Measurements from ENCODE around the gene BEND7. TPM values are rescaled to one million over a fixed set of nuclear protein-coding genes. Genes with fewer than 3 reads are reported as not detected.

BEND7 gene
- total and polyA plus RNA-seq, 2 of the 4 experiments (the other 2 are of a cell fraction) = 2.3 to 3.5 TPM

DNA sequence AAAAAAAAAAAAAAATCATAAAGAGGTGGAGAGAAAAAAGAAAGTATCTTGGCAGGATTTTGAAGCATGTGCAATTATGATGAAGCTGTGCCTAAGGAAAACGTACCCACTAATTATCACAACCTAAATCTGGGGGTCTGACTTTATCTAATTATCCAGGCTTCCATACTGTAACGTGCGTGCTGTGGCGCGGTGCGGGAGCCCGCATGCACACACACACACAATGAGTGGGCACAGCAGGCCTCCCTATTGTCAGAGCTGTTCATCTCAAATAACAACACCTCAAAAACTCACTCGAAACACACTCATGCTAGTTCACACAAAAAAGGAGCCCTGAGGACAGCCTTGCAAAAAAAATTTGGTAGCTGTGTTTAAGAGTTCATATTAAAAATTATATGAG, 31.9 kb downstream of the BEND7 start:
- no peak overlapping the region for H3K56ac ChIP-seq (ENCODE audit: extremely low read depth, insufficient read depth, low read length)
- H2AFZ ChIP-seq (replicated peaks; ENCODE audit: low read length, poor library complexity) = no peak overlapping the region
- 0 out of 2 replicates have a peak, but pooled peaks cover 1% of the 10 kb centered on the region for H3K36me3 ChIP-seq (ENCODE audit: control insufficient read depth, insufficient read depth, low read length)
- H4K20me1 ChIP-seq (ENCODE audit: insufficient read depth, low read length) = no peaks in the 10 kb centered on the region; the same call in 1 of the 2 replicates
- no peak overlapping the region for H4K5ac ChIP-seq (ENCODE audit: low read depth, low read length)
- H2AK9ac ChIP-seq (replicated peaks; ENCODE audit: low read depth, low read length, poor library complexity) = no peak overlapping the region
- no peak overlapping the region for H3K4ac ChIP-seq (ENCODE audit: low read depth, low read length)
- DNase-seq (no peak), ATAC-seq (ENCODE audit: low read depth) (no peak)
- ChIA-PET CTCF (no interaction called here), POLR2A (ENCODE audit: unreplicated experiment) (no interaction called here)
- peaks cover 5% of the 10 kb centered on the region; the same call in 1 of the 2 replicates for H3K9me1 ChIP-seq (ENCODE audit: insufficient read depth, low read length)
- no peak overlapping the region for H2BK5ac ChIP-seq (ENCODE audit: low read depth, low read length, poor library complexity, severe bottlenecking)
- H3K4me2 ChIP-seq (ENCODE audit: low read depth, low read length) = no peak overlapping the region
- intact Hi-C loops (cut with micrococcal nuclease) (no loop called here), dilution Hi-C loops (cut with HindIII; ENCODE audit: low sequenced_read_pairs, unreplicated experiment) (no loop called here), in situ Hi-C loops (cut with MboI; ENCODE audit: low sequenced_read_pairs) (no loop called here)
- no peak overlapping the region for H3K27ac ChIP-seq (ENCODE audit: insufficient read depth, low read length)
- no peak overlapping the region for H4K91ac ChIP-seq (ENCODE audit: insufficient read depth, low read depth, low read length)
- WGBS, 2 experiments (ENCODE audit: extremely low coverage in 2 of 2, insufficient read length in 1 of 2) = 100% methylated on average over 1 of the region's 8 CpGs; no CpG with 5 or more reads in 1 of the 2 experiments
- no peak overlapping the region for H3K4me3 ChIP-seq (ENCODE audit: insufficient read depth, low read depth, low read length)
- H2BK120ac ChIP-seq (ENCODE audit: low read depth, low read length) = no peak overlapping the region
- H3K14ac ChIP-seq (replicated peaks; ENCODE audit: low read depth, low read length) = no peak overlapping the region
- no peaks in the 10 kb centered on the region for H3K9me3 ChIP-seq (ENCODE audit: control insufficient read depth, insufficient read depth, low read length)
- no peak overlapping the region for H2BK20ac ChIP-seq (ENCODE audit: low read depth, low read length)
- no peaks in the 10 kb centered on the region for H3K4me1 ChIP-seq (ENCODE audit: control insufficient read depth, insufficient read depth, low read length)
- no peak overlapping the region for H2BK15ac ChIP-seq (ENCODE audit: low read depth, low read length)
- H2AK5ac ChIP-seq (ENCODE audit: low read depth, low read length) = no peak overlapping the region
- no peak overlapping the region for H3K18ac ChIP-seq (ENCODE audit: low read depth, low read length)
- no peaks in the 10 kb centered on the region for H3K79me1 ChIP-seq (ENCODE audit: low read depth in 1 of 2, low read length in 2 of 2)
- H4K8ac ChIP-seq (ENCODE audit: low read depth in 2 of 2, low read length in 2 of 2) = no peak overlapping the region
- no peaks in the 10 kb centered on the region for H3K27me3 ChIP-seq (ENCODE audit: control insufficient read depth, insufficient read depth, low read length)
- H3K9ac ChIP-seq (ENCODE audit: low read depth, low read length) = no peak overlapping the region
- no peak overlapping the region for H3K23ac ChIP-seq (ENCODE audit: low read depth, low read length)
- BruUV-seq (replicated peaks) = no TSS peak
- no peak for TF ChIP-seq NFE2L2 (IDR thresholded peaks at IDR 0.05; ENCODE audit: low read depth, low read length)
- no peak for TF ChIP-seq RAD21 (IDR thresholded peaks at IDR 0.05; ENCODE audit: low read length)
- no peak for TF ChIP-seq MAZ (IDR thresholded peaks at IDR 0.05; ENCODE audit: borderline replicate concordance, low read depth, low read length)
- no peak for TF ChIP-seq RCOR1 (IDR thresholded peaks at IDR 0.05; ENCODE audit: insufficient replicate concordance, low read length)
- TF ChIP-seq CEBPB (IDR thresholded peaks at IDR 0.05; ENCODE audit: low read depth, low read length) = no peak
- no peak for TF ChIP-seq FOS (IDR thresholded peaks at IDR 0.05; ENCODE audit: low read depth, low read length)
- TF ChIP-seq CHD1 (IDR thresholded peaks at IDR 0.05; ENCODE audit: low read depth, low read length) = no peak
- no peak for TF ChIP-seq MXI1 (IDR thresholded peaks at IDR 0.05; ENCODE audit: borderline replicate concordance, low read depth, low read length)
- TF ChIP-seq, protein P1, sequence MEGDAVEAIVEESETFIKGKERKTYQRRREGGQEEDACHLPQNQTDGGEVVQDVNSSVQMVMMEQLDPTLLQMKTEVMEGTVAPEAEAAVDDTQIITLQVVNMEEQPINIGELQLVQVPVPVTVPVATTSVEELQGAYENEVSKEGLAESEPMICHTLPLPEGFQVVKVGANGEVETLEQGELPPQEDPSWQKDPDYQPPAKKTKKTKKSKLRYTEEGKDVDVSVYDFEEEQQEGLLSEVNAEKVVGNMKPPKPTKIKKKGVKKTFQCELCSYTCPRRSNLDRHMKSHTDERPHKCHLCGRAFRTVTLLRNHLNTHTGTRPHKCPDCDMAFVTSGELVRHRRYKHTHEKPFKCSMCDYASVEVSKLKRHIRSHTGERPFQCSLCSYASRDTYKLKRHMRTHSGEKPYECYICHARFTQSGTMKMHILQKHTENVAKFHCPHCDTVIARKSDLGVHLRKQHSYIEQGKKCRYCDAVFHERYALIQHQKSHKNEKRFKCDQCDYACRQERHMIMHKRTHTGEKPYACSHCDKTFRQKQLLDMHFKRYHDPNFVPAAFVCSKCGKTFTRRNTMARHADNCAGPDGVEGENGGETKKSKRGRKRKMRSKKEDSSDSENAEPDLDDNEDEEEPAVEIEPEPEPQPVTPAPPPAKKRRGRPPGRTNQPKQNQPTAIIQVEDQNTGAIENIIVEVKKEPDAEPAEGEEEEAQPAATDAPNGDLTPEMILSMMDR (conservative IDR thresholded peaks at IDR 0.05; ENCODE audit: low read depth, low read length) = no peak
- TF ChIP-seq, protein P2, sequence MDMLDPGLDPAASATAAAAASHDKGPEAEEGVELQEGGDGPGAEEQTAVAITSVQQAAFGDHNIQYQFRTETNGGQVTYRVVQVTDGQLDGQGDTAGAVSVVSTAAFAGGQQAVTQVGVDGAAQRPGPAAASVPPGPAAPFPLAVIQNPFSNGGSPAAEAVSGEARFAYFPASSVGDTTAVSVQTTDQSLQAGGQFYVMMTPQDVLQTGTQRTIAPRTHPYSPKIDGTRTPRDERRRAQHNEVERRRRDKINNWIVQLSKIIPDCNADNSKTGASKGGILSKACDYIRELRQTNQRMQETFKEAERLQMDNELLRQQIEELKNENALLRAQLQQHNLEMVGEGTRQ (IDR thresholded peaks at IDR 0.05; ENCODE audit: low read depth, low read length) = no peak
- no peak for TF ChIP-seq POLR2A (IDR thresholded peaks at IDR 0.05; ENCODE audit: low read depth, low read length)
- no peak for TF ChIP-seq RFX5 (IDR thresholded peaks at IDR 0.05; ENCODE audit: low read depth, low read length)
- TF ChIP-seq, protein P3, sequence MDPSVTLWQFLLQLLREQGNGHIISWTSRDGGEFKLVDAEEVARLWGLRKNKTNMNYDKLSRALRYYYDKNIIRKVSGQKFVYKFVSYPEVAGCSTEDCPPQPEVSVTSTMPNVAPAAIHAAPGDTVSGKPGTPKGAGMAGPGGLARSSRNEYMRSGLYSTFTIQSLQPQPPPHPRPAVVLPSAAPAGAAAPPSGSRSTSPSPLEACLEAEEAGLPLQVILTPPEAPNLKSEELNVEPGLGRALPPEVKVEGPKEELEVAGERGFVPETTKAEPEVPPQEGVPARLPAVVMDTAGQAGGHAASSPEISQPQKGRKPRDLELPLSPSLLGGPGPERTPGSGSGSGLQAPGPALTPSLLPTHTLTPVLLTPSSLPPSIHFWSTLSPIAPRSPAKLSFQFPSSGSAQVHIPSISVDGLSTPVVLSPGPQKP (IDR thresholded peaks at IDR 0.05; ENCODE audit: borderline replicate concordance, low read depth, low read length) = no peak
- TF ChIP-seq BHLHE40 (IDR thresholded peaks at IDR 0.05; ENCODE audit: low read depth, low read length) = no peak
- TF ChIP-seq SMC3 (IDR thresholded peaks at IDR 0.05; ENCODE audit: low read depth, low read length) = no peak
- TF ChIP-seq MAFK (IDR thresholded peaks at IDR 0.05; ENCODE audit: low read depth, low read length) = no peak

All from IMR-90 (cell line).